Transverse colon (tissue), 3 donors: Measurements from ENCODE around the gene TNNI3.

Experiments
- POLR2A ChIP-seq: fragments of 450-650 bp; IDR thresholded peaks from one replicate; pipeline ENCODE4 v1.6.1; 2016; ENCODE audit warnings: antibody characterized with exemption, mild to moderate bottlenecking, moderate library complexity
- TF ChIP-seq, protein P1 (sequence below), 5 experiments: fragments of 200-600 bp in 3 of 5; fragments of 450-650 bp in 2 of 5; sonication (generic) in 3 of 5; IDR thresholded peaks; 1 replicate in 2 of 5; 2 replicates in 3 of 5; pipeline ENCODE4 v1.5.1; 2016 to 2017; ENCODE audit warnings: antibody characterized with exemption in 5 of 5, inconsistent platforms in 3 of 5, mild to moderate bottlenecking in 2 of 5, moderate library complexity in 1 of 5

DNA sequence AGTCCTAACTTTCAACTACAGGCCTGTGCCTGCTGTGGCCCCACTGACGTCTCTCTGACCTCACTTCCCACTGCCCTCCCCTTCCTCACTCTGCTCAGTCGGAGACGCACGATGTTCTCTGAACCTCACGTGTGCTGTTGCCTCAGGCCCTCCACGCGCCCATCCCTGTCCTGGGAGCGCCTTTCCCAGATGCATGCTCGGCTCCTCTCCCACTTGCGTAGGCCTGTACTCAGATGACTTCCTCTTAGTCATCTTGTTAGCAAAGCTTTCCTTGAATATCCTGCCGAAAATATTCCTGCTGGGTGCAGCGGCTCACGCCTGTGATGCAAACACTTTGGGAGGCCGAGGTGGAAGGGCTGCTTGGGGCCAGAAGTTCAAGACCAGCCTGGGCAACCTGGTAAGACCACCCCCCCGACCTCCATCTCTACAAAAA lies 31.9 kb upstream of the TNNI3 start:
- no peak for TF ChIP-seq POLR2A
- TF ChIP-seq, protein P1, sequence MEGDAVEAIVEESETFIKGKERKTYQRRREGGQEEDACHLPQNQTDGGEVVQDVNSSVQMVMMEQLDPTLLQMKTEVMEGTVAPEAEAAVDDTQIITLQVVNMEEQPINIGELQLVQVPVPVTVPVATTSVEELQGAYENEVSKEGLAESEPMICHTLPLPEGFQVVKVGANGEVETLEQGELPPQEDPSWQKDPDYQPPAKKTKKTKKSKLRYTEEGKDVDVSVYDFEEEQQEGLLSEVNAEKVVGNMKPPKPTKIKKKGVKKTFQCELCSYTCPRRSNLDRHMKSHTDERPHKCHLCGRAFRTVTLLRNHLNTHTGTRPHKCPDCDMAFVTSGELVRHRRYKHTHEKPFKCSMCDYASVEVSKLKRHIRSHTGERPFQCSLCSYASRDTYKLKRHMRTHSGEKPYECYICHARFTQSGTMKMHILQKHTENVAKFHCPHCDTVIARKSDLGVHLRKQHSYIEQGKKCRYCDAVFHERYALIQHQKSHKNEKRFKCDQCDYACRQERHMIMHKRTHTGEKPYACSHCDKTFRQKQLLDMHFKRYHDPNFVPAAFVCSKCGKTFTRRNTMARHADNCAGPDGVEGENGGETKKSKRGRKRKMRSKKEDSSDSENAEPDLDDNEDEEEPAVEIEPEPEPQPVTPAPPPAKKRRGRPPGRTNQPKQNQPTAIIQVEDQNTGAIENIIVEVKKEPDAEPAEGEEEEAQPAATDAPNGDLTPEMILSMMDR (IDR thresholded peaks at IDR 0.05) = no peak
